ENCODE data around the gene VRTN. TPM values are rescaled to one million over a fixed set of nuclear protein-coding genes. Genes with fewer than 3 reads are reported as not detected.

The VRTN gene
- total and polyA plus RNA-seq, 2 of the 8 experiments (the other 6 are each of a cell fraction or from before 2014, with no cell fraction given) = 133 to 148 TPM

DNA sequence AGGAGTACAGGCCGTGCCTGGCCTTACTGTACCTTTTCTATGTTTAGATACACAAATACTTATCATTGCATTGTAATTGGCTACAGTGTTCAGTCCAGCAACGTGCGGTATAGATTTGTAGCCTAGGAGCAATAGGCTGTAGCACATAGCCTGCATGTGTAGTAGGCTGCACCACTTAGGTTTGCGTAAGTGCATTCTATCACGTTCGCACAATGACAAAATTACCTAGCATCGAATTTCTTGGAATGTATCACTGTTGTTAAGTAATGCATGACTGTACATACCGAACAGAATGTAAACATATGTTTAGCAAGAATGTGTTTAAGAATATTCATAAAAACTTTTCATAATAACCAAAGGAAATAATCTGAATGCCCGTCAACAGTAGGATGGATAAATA lies 31.9 kb downstream of the VRTN start:
- no peak overlapping the region for H3K14ac ChIP-seq (ENCODE audit: insufficient read length)
- DNase-seq (ENCODE audit: low read depth in 1 of 2, low spot score in 2 of 2) = no peak

More for the DNA sequence above, 31.9 kb downstream of the VRTN start:
- Histone ChIP-seq H2BK120ac (replicated peaks; ENCODE audit: low read depth, low read length) (no peak overlapping the region), H3K9me3 (ENCODE audit: insufficient read depth in 2 of 2, low read depth in 1 of 2, low read length in 1 of 2) (no peaks in the 10 kb centered on the region), H4K20me1 (replicated peaks in 1 of 2; ENCODE audit: control insufficient read depth in 1 of 2, insufficient read depth in 2 of 2, low read length in 2 of 2) (no peaks in the 10 kb centered on the region), H3K4ac (replicated peaks; ENCODE audit: insufficient read length, low read depth, low read length) (no peak overlapping the region), H3K56ac (replicated peaks; ENCODE audit: insufficient read length, low read depth, low read length) (no peak overlapping the region), H3K18ac (ENCODE audit: extremely low read depth, low read length) (no peak overlapping the region), H3K4me3 (ENCODE audit: extremely low read depth in 1 of 4, insufficient read depth in 2 of 4, low read depth in 3 of 4, low read length in 4 of 4) (no peak overlapping the region), H3K9ac (replicated peaks in 1 of 4; ENCODE audit: extremely low read depth in 1 of 4, low read depth in 3 of 4, low read length in 3 of 4) (no peak overlapping the region), H3K23ac (ENCODE audit: insufficient read length) (no peak overlapping the region), H2BK15ac (ENCODE audit: low read length) (no peak overlapping the region), H2BK5ac (ENCODE audit: low read depth, low read length) (no peak overlapping the region), H4K5ac (ENCODE audit: insufficient read length, low read depth, low read length) (no peak overlapping the region), H2AFZ (ENCODE audit: low read length) (no peak overlapping the region), H4K8ac (ENCODE audit: extremely low read depth, insufficient read depth, low read length) (no peak overlapping the region), H3K4me2 (ENCODE audit: insufficient read depth in 1 of 2, low read depth in 2 of 2, low read length in 2 of 2) (no peak overlapping the region), H2AK5ac (ENCODE audit: low read depth, low read length) (no peak overlapping the region), H3K79me1 (ENCODE audit: low read depth, low read length) (no peaks in the 10 kb centered on the region), H2BK12ac (ENCODE audit: low read depth, low read length) (no peak overlapping the region; the same call in 1 of the 2 replicates), H3K79me2 (ENCODE audit: control insufficient read depth in 1 of 2, insufficient read depth in 2 of 2, low read length in 2 of 2) (no peaks in the 10 kb centered on the region), H3K23me2 (ENCODE audit: low read depth, low read length) (no peaks in the 10 kb centered on the region; the same call in 1 of the 2 replicates), H3K27me3 (replicated peaks in 1 of 4; ENCODE audit: control insufficient read depth in 3 of 4, extremely low read depth in 1 of 4, insufficient read depth in 3 of 4, low read length in 3 of 4) (no peaks in the 10 kb centered on the region), H3K4me1 (replicated peaks in 1 of 4; ENCODE audit: control insufficient read depth in 3 of 4, insufficient read depth in 4 of 4, low read length in 3 of 4) (no peaks in the 10 kb centered on the region), H3K36me3 (ENCODE audit: control insufficient read depth in 2 of 4, insufficient read depth in 4 of 4, low read length in 3 of 4) (no peaks in the 10 kb centered on the region), H2BK20ac (ENCODE audit: low read length) (no peak overlapping the region), H3K27ac (ENCODE audit: low read depth, low read length) (no peak overlapping the region), H4K91ac (replicated peaks; ENCODE audit: insufficient read length, low read length) (no peak overlapping the region)
- 94% methylated on average over 9 of the region's 9 CpGs; no CpG with 5 or more reads in 1 of the 2 experiments for WGBS, 2 experiments (ENCODE audit: extremely low coverage in 1 of 2, insufficient coverage in 1 of 2, insufficient read length in 1 of 2, insufficient replicate concordance in 2 of 2, low coverage in 1 of 2, low lambda C conversion rate in 2 of 2, missing lambda C conversion rate in 1 of 2)
- TF ChIP-seq ZNF274 (IDR thresholded peaks at IDR 0.05; ENCODE audit: borderline replicate concordance, extremely low read depth, low read length) (no peak), RNF2 (IDR thresholded peaks at IDR 0.05; ENCODE audit: borderline replicate concordance, low read depth, low read length, missing control alignments, poor library complexity, severe bottlenecking) (no peak), BCL11A (IDR thresholded peaks at IDR 0.05; ENCODE audit: low read depth in 2 of 2, low read length in 2 of 2) (no peak), CREB1 (IDR thresholded peaks at IDR 0.05) (no peak)
- FAIRE-seq = no peak
- ChIA-PET CTCF (ENCODE audit: partially characterized antibody) (interaction anchor here (0.6 to 1.5 kb wide), 6 partner anchors 10 to 100 kb away, joined by 3 to 5 read pairs (median 3); no protein-coding TSS in a partner anchor), POLR2A (ENCODE audit: partially characterized antibody) (interaction anchor here (0.5 kb wide), 1 partner anchor 29 kb away, joined by 3 read pairs; no protein-coding TSS in a partner anchor)
